Measurements from ENCODE around the gene CDK17.

Gene CDK17

GRCh38 chr12:96378319-96378718 lies 21.9 kb downstream of the CDK17 start:
- FAIRE-seq (no peak), DNase-seq (ENCODE audit: insufficient read length) (no peak)
- TF ChIP-seq TAF1 (IDR thresholded peaks at IDR 0.05; ENCODE audit: borderline replicate concordance, low read depth, low read length): no peak
- TF ChIP-seq POLR2A (IDR thresholded peaks at IDR 0.05; ENCODE audit: low read depth, low read length): no peak
- no peak for TF ChIP-seq POLR2AphosphoS5 (IDR thresholded peaks at IDR 0.05; ENCODE audit: low read depth, low read length)

GRCh38 chr12:96376865-96377264 lies 23.4 kb downstream of the CDK17 start:
- FAIRE-seq: no peak
- TF ChIP-seq TAF1 (IDR thresholded peaks at IDR 0.05; ENCODE audit: borderline replicate concordance, low read depth, low read length): no peak

GRCh38 chr12:96375841-96376604 lies 24.2 kb downstream of the CDK17 start:
- no peak for TF ChIP-seq TAF1 (IDR thresholded peaks at IDR 0.05; ENCODE audit: borderline replicate concordance, low read depth, low read length)
- TF ChIP-seq POLR2A (IDR thresholded peaks at IDR 0.05; ENCODE audit: low read depth, low read length): no peak
- no peak for TF ChIP-seq POLR2AphosphoS5 (IDR thresholded peaks at IDR 0.05; ENCODE audit: low read depth, low read length)
- FAIRE-seq (peak; percentile 5), DNase-seq (ENCODE audit: insufficient read length) (no peak)

More at GRCh38 chr12:96376865-96377264, 23.4 kb downstream of the CDK17 start:
- no peak for DNase-seq (ENCODE audit: insufficient read length)

- TF ChIP-seq POLR2A (IDR thresholded peaks at IDR 0.05; ENCODE audit: low read depth, low read length) (no peak), TAF1 (IDR thresholded peaks at IDR 0.05; ENCODE audit: borderline replicate concordance, low read depth, low read length) (no peak), POLR2AphosphoS5 (IDR thresholded peaks at IDR 0.05; ENCODE audit: low read depth, low read length) (no peak)
- no peak for FAIRE-seq
- DNase-seq (ENCODE audit: insufficient read length): no peak
Observed at GRCh38 chr12:96375170-96375569, 25.1 kb downstream of the CDK17 start.

- TF ChIP-seq TAF1 (IDR thresholded peaks at IDR 0.05; ENCODE audit: borderline replicate concordance, low read depth, low read length) (no peak), POLR2A (IDR thresholded peaks at IDR 0.05; ENCODE audit: low read depth, low read length) (no peak), POLR2AphosphoS5 (IDR thresholded peaks at IDR 0.05; ENCODE audit: low read depth, low read length) (no peak)
- FAIRE-seq (no peak), DNase-seq (ENCODE audit: insufficient read length) (no peak)
Observed at GRCh38 chr12:96371790-96372699, 28.2 kb downstream of the CDK17 start.

- TF ChIP-seq TAF1 (IDR thresholded peaks at IDR 0.05; ENCODE audit: borderline replicate concordance, low read depth, low read length) (no peak), POLR2AphosphoS5 (IDR thresholded peaks at IDR 0.05; ENCODE audit: low read depth, low read length) (no peak), POLR2A (IDR thresholded peaks at IDR 0.05; ENCODE audit: low read depth, low read length) (no peak)
- DNase-seq (ENCODE audit: insufficient read length) (no peak), FAIRE-seq (no peak)
Observed at GRCh38 chr12:96371138-96371789, 29.0 kb downstream of the CDK17 start.

GRCh38 chr12:96368687-96369086 lies 31.6 kb downstream of the CDK17 start:
- FAIRE-seq (no peak), DNase-seq (ENCODE audit: insufficient read length) (no peak)
- TF ChIP-seq POLR2AphosphoS5 (IDR thresholded peaks at IDR 0.05; ENCODE audit: low read depth, low read length): no peak
- no peak for TF ChIP-seq POLR2A (IDR thresholded peaks at IDR 0.05; ENCODE audit: low read depth, low read length)

GRCh38 chr12:96368233-96368632 lies 32.0 kb downstream of the CDK17 start:
- DNase-seq (ENCODE audit: insufficient read length) (no peak), FAIRE-seq (no peak)
- TF ChIP-seq POLR2AphosphoS5 (IDR thresholded peaks at IDR 0.05; ENCODE audit: low read depth, low read length): no peak
- TF ChIP-seq POLR2A (IDR thresholded peaks at IDR 0.05; ENCODE audit: low read depth, low read length): no peak
- no peak for TF ChIP-seq TAF1 (IDR thresholded peaks at IDR 0.05; ENCODE audit: borderline replicate concordance, low read depth, low read length)

GRCh38 chr12:96366381-96366654 lies 33.9 kb downstream of the CDK17 start:
- no peak for FAIRE-seq
- TF ChIP-seq TAF1 (IDR thresholded peaks at IDR 0.05; ENCODE audit: borderline replicate concordance, low read depth, low read length): no peak
- TF ChIP-seq POLR2A (IDR thresholded peaks at IDR 0.05; ENCODE audit: low read depth, low read length): no peak
- no peak for TF ChIP-seq POLR2AphosphoS5 (IDR thresholded peaks at IDR 0.05; ENCODE audit: low read depth, low read length)
- no peak for DNase-seq (ENCODE audit: insufficient read length)

GRCh38 chr12:96365604-96366380 lies 34.4 kb downstream of the CDK17 start:
- DNase-seq (ENCODE audit: insufficient read length): no peak
- no peak for TF ChIP-seq TAF1 (IDR thresholded peaks at IDR 0.05; ENCODE audit: borderline replicate concordance, low read depth, low read length)
- no peak for TF ChIP-seq POLR2A (IDR thresholded peaks at IDR 0.05; ENCODE audit: low read depth, low read length)
- TF ChIP-seq POLR2AphosphoS5 (IDR thresholded peaks at IDR 0.05; ENCODE audit: low read depth, low read length): no peak
- peak; percentile 27 for FAIRE-seq

GRCh38 chr12:96364092-96364700 lies 36.0 kb downstream of the CDK17 start:
- DNase-seq (ENCODE audit: insufficient read length) (no peak), FAIRE-seq (peak; percentile 51)
- TF ChIP-seq POLR2AphosphoS5 (IDR thresholded peaks at IDR 0.05; ENCODE audit: low read depth, low read length) (no peak), TAF1 (IDR thresholded peaks at IDR 0.05; ENCODE audit: borderline replicate concordance, low read depth, low read length) (no peak), POLR2A (IDR thresholded peaks at IDR 0.05; ENCODE audit: low read depth, low read length) (no peak)

All from GM12892 (cell line).